COLO829 (cell line): ENCODE results near the gene MRPL52.

Experiments
- DNase-seq: peaks from one replicate; pipeline ENCODE4 v3.0.0; 2012; ENCODE audit warnings: low spot score

Gene MRPL52

DNA sequence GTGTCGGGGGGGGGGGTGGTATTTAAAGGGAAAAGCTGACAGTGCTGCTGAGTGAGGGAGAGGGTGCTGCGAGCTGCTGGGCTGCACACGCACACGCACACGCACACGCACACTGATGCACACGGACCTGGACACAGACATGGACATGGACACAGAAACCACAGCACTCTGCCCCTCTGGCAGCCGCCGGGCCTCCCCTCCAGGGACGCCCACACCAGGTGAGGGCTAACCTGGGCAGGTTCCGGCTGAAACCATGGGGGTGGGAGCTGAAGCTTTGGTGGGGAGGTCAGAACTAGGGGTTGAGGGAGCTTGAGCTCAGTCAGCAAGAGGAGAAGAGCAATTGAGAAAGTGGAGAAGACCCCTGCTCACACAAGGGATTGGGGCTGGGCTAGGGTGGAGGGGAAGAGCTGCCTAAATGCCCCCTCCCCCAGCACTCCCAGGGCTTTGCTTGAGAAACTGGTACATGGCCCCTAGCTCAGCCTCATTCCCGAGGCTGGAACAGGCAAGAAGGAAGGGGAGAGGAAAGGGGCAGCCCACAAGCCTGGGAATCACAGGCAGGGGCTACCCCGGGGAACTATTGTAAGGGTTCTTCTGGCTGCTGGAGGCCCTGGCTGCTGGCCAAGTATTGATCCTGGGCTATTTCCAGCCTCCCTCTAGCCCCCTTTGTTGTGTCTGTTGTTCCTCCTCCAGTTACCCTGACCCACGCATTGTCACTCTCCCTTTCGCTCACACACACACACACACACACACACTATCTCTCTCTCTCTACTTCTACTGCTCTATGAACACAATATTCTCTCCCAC, 53.7 kb downstream of the MRPL52 start, which contains the start of gene REM2:
REM2 (plus strand) TSS at position 50 of the 804 bp plus-strand sequence; CDS start at position 116, 66 bp downstream.
- DNase-seq = no peak

DNA sequence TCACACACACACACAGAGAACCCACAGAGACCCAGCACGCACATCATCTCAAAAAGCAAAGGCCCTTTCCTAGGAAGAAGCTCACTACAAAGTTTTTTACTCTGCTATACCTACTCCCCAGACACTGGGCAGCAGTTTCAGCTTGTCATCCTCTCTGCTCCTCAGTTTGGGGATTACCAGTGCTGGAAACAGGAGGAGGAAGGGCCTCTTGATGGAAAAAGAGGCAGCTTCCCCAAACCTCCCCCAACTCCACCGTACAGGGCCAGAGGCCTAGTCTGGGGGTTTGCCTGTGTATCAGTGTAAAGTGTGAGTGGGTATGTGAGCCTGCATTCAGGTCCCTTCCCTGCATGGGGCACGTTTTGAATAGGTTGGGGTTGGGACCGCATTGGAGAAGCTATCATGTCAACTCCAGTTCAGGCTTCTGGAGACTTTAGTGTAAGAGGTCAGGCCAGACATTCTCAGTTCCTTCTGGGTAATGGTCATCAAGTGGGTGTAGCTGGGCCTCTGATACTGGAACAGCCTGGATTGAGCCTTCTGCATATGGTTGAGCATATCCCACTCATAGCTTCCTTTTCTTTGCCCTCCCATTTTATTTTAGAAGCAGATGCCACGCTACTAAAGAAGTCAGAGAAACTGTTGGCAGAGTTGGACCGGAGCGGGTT, 54.5 kb downstream of the MRPL52 start:
- no peak for DNase-seq
